Measurements from ENCODE around the gene SIK2. TPM values are rescaled to one million over a fixed set of nuclear protein-coding genes. Genes with fewer than 3 reads are reported as not detected.

The SIK2 gene
- total and polyA plus RNA-seq, 2 donors (not counting 3 experiments of a cell fraction or from before 2014, with no cell fraction given) = 14.6 to 17.1 TPM

GRCh38 chr11:111700162-111700561, 97.9 kb downstream of the SIK2 start:
- no peak overlapping the region for H3K4me2 ChIP-seq (ENCODE audit: insufficient read depth, low read length)
- no peak for FAIRE-seq
- no peak for TF ChIP-seq POLR2AphosphoS5 (IDR thresholded peaks at IDR 0.05; ENCODE audit: insufficient read depth, low read depth, low read length)
- TF ChIP-seq GATA2 (IDR thresholded peaks at IDR 0.05; ENCODE audit: insufficient read depth, insufficient read length, low read depth, low read length) = no peak
- TF ChIP-seq FOS (IDR thresholded peaks at IDR 0.05; ENCODE audit: borderline replicate concordance, insufficient read depth, low read length) = no peak
- no peak for TF ChIP-seq CTCF (IDR thresholded peaks at IDR 0.05; ENCODE audit: extremely low read depth in 1 of 2, insufficient read depth in 1 of 2, low read depth in 1 of 2, low read length in 2 of 2)
- TF ChIP-seq JUN (IDR thresholded peaks at IDR 0.05; ENCODE audit: borderline replicate concordance, insufficient read depth, insufficient read length, low read depth) = no peak
- no peak for TF ChIP-seq MAX (IDR thresholded peaks at IDR 0.05; ENCODE audit: insufficient read depth, insufficient read length)
- TF ChIP-seq MYC (IDR thresholded peaks at IDR 0.05; ENCODE audit: low read depth, low read length) = no peak
- TF ChIP-seq EZH2 (IDR thresholded peaks at IDR 0.05; ENCODE audit: borderline replicate concordance, low read depth, low read length, severe bottlenecking) = no peak
- TF ChIP-seq POLR2A (IDR thresholded peaks at IDR 0.05; ENCODE audit: low read depth, low read length) = no peak
- H3K27me3 ChIP-seq (ENCODE audit: control insufficient read depth in 2 of 2, insufficient read depth in 2 of 2, low read length in 2 of 2) = no peaks in the 10 kb centered on the region
- no peak overlapping the region for H3K9ac ChIP-seq (replicated peaks; ENCODE audit: extremely low read depth, insufficient read depth, low read length)
- no TSS peak for BruUV-seq (replicated peaks)
- H3K9me1 ChIP-seq (replicated peaks; ENCODE audit: control insufficient read depth, extremely low read depth, insufficient read depth, low read length) = no peaks in the 10 kb centered on the region
- no peak overlapping the region for H2AFZ ChIP-seq (ENCODE audit: low read depth, low read length)
- H4K20me1 ChIP-seq (replicated peaks; ENCODE audit: control insufficient read depth, extremely low read depth, insufficient read depth, low read length) = no peaks in the 10 kb centered on the region
- DNase-seq (ENCODE audit: low read depth, low spot score) = no peak
- no peaks in the 10 kb centered on the region for H3K9me3 ChIP-seq (replicated peaks; ENCODE audit: control insufficient read depth, insufficient read depth, low read length)
- H3K79me2 ChIP-seq (ENCODE audit: control insufficient read depth, insufficient read depth, low read length) = no peaks in the 10 kb centered on the region
- peaks cover 0 to 3% of the 10 kb centered on the region in 2 experiments for H3K36me3 ChIP-seq (ENCODE audit: control insufficient read depth in 2 of 2, extremely low read depth in 1 of 2, insufficient read depth in 2 of 2, low read length in 2 of 2)
- H3K4me1 ChIP-seq (ENCODE audit: control insufficient read depth, extremely low read depth, insufficient read depth, low read length) = no peaks in the 10 kb centered on the region
- CTCF ChIA-PET = interaction anchor here (1.2 to 1.3 kb wide), 2 partner anchors 60 to 77 kb away, joined by 3 read pairs; no protein-coding TSS in a partner anchor
- H3K27ac ChIP-seq (ENCODE audit: insufficient read depth, low read depth, low read length) = no peak overlapping the region
- intact Hi-C loops (cut with micrococcal nuclease) (no loop called here), dilution Hi-C loops (cut with MboI; ENCODE audit: extremely low pct_ligation_motif_present, low sequenced_read_pairs) (no loop called here)
- POLR2A ChIA-PET = no interaction called here
- no peak overlapping the region for H3K4me3 ChIP-seq (replicated peaks in 1 of 3; ENCODE audit: insufficient read depth in 1 of 3, low read depth in 1 of 3, low read length in 3 of 3)
